ENCODE data around the gene SRL. TPM values are rescaled to one million over a fixed set of nuclear protein-coding genes. Genes with fewer than 3 reads are reported as not detected.

Gene SRL
- polyA plus RNA-seq, 1 of the 3 experiments (the other 2 are of a cell fraction): not detected

DNA sequence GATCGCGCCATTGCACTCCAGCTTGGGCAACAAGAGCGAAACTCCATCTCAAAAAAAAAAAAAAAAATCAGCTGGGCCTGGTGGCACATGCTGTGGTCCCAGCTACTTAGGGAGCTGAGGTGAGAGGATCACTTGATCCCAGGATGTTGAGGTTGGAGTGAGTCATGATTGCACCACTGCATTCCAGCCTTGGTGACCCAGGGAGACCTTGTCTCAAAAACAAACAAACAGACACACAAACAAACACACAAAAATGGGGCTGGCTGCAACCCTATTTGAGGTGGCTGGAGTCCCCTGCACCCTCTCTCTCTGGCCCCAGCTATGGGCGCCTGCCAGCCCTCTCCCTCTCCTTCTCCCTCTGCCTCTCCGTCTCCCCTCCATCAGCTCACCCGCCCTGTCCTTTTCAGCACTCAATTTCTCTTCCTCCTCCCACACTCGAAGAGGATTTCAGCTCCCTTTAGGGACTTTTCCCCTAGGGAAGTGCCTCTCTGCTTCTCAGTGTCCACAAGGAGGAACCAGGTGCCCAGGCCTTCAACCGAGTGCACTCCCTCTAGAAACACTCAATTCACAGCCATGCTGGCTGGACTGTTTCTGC is 48.5 kb upstream of the SRL start:
- ChIA-PET POLR2A (interaction anchor here (0.7 to 1.0 kb wide), 4 partner anchors 17 to 1950 kb away, joined by 3 to 5 read pairs (median 3); partner anchors contain the start of genes ABCA3 and TFAP4), CTCF (interaction anchor here (0.8 to 14.5 kb wide), 11 partner anchors 16 to 124 kb away, joined by 3 to 281 read pairs (median 6); no protein-coding TSS in a partner anchor)
- Histone ChIP-seq H3K27me3 (ENCODE audit: insufficient read depth) (no peaks in the 10 kb centered on the region), H3K27ac (ENCODE audit: low read depth in 2 of 2, low read length in 1 of 2) (no peak overlapping the region), H3K4me1 (ENCODE audit: control insufficient read depth in 1 of 2, insufficient read depth in 2 of 2, low read depth in 1 of 2, low read length in 1 of 2) (peaks cover 6 to 23% of the 10 kb centered on the region in 2 experiments; a peak in 2 of 4 replicates), H3K4me3 (ENCODE audit: low read depth in 2 of 2, low read length in 1 of 2) (no peak overlapping the region), H3K79me2 (ENCODE audit: insufficient read depth) (no peaks in the 10 kb centered on the region), H3K9me2 (no peaks in the 10 kb centered on the region), H3K9ac (no peak overlapping the region), H4K20me1 (ENCODE audit: insufficient read depth) (no peaks in the 10 kb centered on the region), H3K9me3 (no peaks in the 10 kb centered on the region), H3F3A (replicated peaks; ENCODE audit: insufficient read depth) (no peaks in the 10 kb centered on the region), H2AFZ (ENCODE audit: low read depth) (no peak overlapping the region), H3K4me2 (no peak overlapping the region), H3K36me3 (replicated peaks in 1 of 2; ENCODE audit: control insufficient read depth in 1 of 2, insufficient read depth in 2 of 2, low read length in 1 of 2) (no peaks in the 10 kb centered on the region)
- 81% methylated on average over 8 of the region's 8 CpGs for WGBS (ENCODE audit: low lambda C conversion rate)
- DNase-seq: peak; percentile 1
- TF ChIP-seq SMC3 (IDR thresholded peaks at IDR 0.05; ENCODE audit: low read depth, low read length) (peak; percentile 21; the same call in 1 of the 2 replicates), NRF1 (IDR thresholded peaks at IDR 0.05; ENCODE audit: low read depth, low read length) (no peak), RAD21 (IDR thresholded peaks at IDR 0.05; ENCODE audit: low read length) (peak; percentile 35; the same call in 1 of the 2 replicates), FOSL2 (IDR thresholded peaks at IDR 0.05; ENCODE audit: borderline replicate concordance, low read depth) (no peak), MEF2A (IDR thresholded peaks at IDR 0.05; ENCODE audit: borderline replicate concordance, low read depth) (no peak), TEAD4 (IDR thresholded peaks at IDR 0.05; ENCODE audit: borderline replicate concordance, insufficient read depth) (no peak), GABPA (IDR thresholded peaks at IDR 0.05; ENCODE audit: low read depth) (no peak), FOXM1 (IDR thresholded peaks at IDR 0.05; ENCODE audit: low read depth) (no peak), RCOR1 (IDR thresholded peaks at IDR 0.05; ENCODE audit: low read length) (no peak), FOXJ3 (CRISPR knock-in tag; IDR thresholded peaks at IDR 0.05) (no peak), EZH2phosphoT487 (IDR thresholded peaks at IDR 0.05; ENCODE audit: borderline replicate concordance, low read depth) (no peak), JUND (IDR thresholded peaks at IDR 0.05) (no peak)
- TF ChIP-seq, protein P1, sequence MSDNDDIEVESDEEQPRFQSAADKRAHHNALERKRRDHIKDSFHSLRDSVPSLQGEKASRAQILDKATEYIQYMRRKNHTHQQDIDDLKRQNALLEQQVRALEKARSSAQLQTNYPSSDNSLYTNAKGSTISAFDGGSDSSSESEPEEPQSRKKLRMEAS (IDR thresholded peaks at IDR 0.05; ENCODE audit: low read depth): no peak

DNA sequence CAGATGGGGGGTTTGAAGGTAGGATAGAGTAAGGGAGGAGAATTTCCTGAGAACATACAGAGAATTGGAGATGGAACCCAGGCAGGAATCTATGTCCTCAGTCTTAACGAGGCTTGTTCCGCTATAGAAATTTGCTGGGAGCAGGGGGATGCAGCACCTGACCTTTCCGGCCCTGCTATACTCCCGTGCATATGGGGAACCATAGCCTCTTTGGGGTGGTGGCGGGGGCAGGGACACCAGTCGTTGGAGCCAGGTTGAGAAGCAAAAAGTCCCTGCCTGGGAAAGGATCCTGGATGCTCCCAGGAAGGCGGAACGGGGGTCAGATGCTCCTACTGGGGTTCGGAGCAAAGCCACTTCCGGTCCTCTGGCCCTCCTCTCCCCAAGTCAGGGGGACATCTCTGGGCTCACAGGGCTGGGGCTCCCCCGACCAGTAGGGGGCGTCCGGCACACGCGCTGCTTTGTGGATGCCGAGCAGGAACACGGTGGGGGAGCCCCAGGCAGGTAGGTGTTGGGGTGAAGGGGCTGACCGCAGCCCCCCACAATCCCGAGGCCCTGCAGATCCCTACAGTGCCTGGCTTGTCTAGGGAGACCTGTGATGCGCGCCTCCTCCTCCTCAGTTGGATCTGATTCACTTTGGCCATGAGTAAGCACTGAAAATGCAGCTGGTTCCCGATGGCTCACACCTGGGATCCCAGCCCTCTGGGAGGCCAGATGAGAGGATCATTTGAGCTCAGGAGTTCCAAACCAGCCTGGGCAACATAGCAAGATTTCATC is 46.5 kb upstream of the SRL start:
- H4K20me1 ChIP-seq (ENCODE audit: insufficient read depth): no peaks in the 10 kb centered on the region
- no peaks in the 10 kb centered on the region for H3K9me3 ChIP-seq
- H3K9me2 ChIP-seq: no peaks in the 10 kb centered on the region
- no peaks in the 10 kb centered on the region for H3F3A ChIP-seq (replicated peaks; ENCODE audit: insufficient read depth)
- ChIA-PET POLR2A (interaction anchor here (0.6 kb wide), 1 partner anchor 40 kb away, joined by 3 read pairs; no protein-coding TSS in a partner anchor), CTCF (interaction anchor here (0.6 to 14.5 kb wide), 29 partner anchors 10 to 114 kb away, joined by 3 to 281 read pairs (median 5); partner anchors contain the start of genes GLIS2 and PAM16)
- H3K4me3 ChIP-seq (ENCODE audit: low read depth in 2 of 2, low read length in 1 of 2): no peak overlapping the region
- no peak overlapping the region for H3K27ac ChIP-seq (ENCODE audit: low read depth in 2 of 2, low read length in 1 of 2)
- H3K4me2 ChIP-seq: no peak overlapping the region
- no peak overlapping the region for H3K9ac ChIP-seq
- H3K4me1 ChIP-seq (ENCODE audit: control insufficient read depth in 1 of 2, insufficient read depth in 2 of 2, low read depth in 1 of 2, low read length in 1 of 2): peaks cover 0 to 10% of the 10 kb centered on the region in 2 experiments; a peak in 1 of 4 replicates
- 43% methylated on average over 6 of the region's 22 CpGs for WGBS (ENCODE audit: low lambda C conversion rate)
- H2AFZ ChIP-seq (ENCODE audit: low read depth): no peak overlapping the region
- H3K79me2 ChIP-seq (ENCODE audit: insufficient read depth): no peaks in the 10 kb centered on the region
- no peaks in the 10 kb centered on the region for H3K36me3 ChIP-seq (replicated peaks in 1 of 2; ENCODE audit: control insufficient read depth in 1 of 2, insufficient read depth in 2 of 2, low read length in 1 of 2)
- DNase-seq: peak; percentile 91
- no peaks in the 10 kb centered on the region for H3K27me3 ChIP-seq (ENCODE audit: insufficient read depth)
- TF ChIP-seq RFX5 (IDR thresholded peaks at IDR 0.05; ENCODE audit: low read length) (no peak), EZH2phosphoT487 (IDR thresholded peaks at IDR 0.05; ENCODE audit: borderline replicate concordance, low read depth) (no peak), GABPA (IDR thresholded peaks at IDR 0.05; ENCODE audit: low read depth) (no peak), TCF12 (IDR thresholded peaks at IDR 0.05) (peak; percentile 54), TEAD4 (IDR thresholded peaks at IDR 0.05; ENCODE audit: borderline replicate concordance, insufficient read depth) (no peak), MXI1 (IDR thresholded peaks at IDR 0.05; ENCODE audit: low read depth, low read length) (no peak), RXRA (IDR thresholded peaks at IDR 0.05; ENCODE audit: borderline replicate concordance, low read depth) (no peak), RAD21 (IDR thresholded peaks at IDR 0.05; ENCODE audit: low read length) (peak; percentile 83), EP300 (IDR thresholded peaks at IDR 0.05; ENCODE audit: borderline replicate concordance in 1 of 2, low read depth in 1 of 2, low read length in 1 of 2) (no peak)
- TF ChIP-seq, protein P2, sequence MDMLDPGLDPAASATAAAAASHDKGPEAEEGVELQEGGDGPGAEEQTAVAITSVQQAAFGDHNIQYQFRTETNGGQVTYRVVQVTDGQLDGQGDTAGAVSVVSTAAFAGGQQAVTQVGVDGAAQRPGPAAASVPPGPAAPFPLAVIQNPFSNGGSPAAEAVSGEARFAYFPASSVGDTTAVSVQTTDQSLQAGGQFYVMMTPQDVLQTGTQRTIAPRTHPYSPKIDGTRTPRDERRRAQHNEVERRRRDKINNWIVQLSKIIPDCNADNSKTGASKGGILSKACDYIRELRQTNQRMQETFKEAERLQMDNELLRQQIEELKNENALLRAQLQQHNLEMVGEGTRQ (IDR thresholded peaks at IDR 0.05; ENCODE audit: borderline replicate concordance, low read depth, low read length): no peak
- TF ChIP-seq, protein P3, sequence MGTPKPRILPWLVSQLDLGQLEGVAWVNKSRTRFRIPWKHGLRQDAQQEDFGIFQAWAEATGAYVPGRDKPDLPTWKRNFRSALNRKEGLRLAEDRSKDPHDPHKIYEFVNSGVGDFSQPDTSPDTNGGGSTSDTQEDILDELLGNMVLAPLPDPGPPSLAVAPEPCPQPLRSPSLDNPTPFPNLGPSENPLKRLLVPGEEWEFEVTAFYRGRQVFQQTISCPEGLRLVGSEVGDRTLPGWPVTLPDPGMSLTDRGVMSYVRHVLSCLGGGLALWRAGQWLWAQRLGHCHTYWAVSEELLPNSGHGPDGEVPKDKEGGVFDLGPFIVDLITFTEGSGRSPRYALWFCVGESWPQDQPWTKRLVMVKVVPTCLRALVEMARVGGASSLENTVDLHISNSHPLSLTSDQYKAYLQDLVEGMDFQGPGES (IDR thresholded peaks at IDR 0.05; ENCODE audit: low read depth, low read length): no peak
- TF ChIP-seq, protein P4, sequence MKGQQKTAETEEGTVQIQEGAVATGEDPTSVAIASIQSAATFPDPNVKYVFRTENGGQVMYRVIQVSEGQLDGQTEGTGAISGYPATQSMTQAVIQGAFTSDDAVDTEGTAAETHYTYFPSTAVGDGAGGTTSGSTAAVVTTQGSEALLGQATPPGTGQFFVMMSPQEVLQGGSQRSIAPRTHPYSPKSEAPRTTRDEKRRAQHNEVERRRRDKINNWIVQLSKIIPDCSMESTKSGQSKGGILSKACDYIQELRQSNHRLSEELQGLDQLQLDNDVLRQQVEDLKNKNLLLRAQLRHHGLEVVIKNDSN (IDR thresholded peaks at IDR 0.05; ENCODE audit: borderline replicate concordance, low read depth): no peak
- TF ChIP-seq, protein P5, sequence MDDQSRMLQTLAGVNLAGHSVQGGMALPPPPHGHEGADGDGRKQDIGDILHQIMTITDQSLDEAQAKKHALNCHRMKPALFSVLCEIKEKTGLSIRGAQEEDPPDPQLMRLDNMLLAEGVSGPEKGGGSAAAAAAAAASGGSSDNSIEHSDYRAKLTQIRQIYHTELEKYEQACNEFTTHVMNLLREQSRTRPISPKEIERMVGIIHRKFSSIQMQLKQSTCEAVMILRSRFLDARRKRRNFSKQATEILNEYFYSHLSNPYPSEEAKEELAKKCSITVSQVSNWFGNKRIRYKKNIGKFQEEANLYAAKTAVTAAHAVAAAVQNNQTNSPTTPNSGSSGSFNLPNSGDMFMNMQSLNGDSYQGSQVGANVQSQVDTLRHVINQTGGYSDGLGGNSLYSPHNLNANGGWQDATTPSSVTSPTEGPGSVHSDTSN (IDR thresholded peaks at IDR 0.05): no peak
